ENCODE results near the gene PUM1.

DNA sequence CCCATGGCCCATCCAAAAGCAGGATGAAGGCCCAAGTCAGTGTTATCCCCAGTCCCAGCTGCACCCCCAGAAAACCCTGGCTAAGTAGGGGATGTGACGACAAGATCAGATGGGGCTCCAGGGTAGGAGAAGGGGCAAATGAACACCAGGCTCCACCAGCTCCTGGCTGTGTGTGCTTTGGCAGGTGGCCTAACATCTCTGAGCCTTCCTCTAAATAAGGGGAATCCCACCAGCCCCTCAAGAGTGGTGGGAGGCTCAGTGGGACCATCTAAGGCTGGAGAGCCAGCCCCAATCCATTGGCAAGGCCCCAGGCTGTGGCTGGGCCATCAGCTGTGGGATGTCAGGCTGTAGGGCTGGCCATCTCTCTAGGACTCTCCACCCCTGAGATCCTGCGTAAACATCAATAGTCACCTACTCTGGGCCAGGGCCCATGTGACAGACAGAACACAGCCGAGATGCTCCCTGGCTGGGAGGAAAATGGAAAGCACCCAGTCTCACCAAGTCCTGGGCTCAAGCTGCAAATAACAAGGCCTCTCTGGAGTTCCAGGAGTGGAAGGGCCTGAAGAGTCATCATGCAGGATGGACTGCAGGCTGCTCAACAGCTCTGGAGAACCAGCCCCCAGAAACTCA is 164.5 kb downstream of the PUM1 start:
- TF ChIP-seq, protein P1, sequence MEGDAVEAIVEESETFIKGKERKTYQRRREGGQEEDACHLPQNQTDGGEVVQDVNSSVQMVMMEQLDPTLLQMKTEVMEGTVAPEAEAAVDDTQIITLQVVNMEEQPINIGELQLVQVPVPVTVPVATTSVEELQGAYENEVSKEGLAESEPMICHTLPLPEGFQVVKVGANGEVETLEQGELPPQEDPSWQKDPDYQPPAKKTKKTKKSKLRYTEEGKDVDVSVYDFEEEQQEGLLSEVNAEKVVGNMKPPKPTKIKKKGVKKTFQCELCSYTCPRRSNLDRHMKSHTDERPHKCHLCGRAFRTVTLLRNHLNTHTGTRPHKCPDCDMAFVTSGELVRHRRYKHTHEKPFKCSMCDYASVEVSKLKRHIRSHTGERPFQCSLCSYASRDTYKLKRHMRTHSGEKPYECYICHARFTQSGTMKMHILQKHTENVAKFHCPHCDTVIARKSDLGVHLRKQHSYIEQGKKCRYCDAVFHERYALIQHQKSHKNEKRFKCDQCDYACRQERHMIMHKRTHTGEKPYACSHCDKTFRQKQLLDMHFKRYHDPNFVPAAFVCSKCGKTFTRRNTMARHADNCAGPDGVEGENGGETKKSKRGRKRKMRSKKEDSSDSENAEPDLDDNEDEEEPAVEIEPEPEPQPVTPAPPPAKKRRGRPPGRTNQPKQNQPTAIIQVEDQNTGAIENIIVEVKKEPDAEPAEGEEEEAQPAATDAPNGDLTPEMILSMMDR (conservative IDR thresholded peaks at IDR 0.05), result no peak
- TF ChIP-seq ZFX (IDR thresholded peaks at IDR 0.05), result no peak
